ENCODE data around the gene ME3.

DNA sequence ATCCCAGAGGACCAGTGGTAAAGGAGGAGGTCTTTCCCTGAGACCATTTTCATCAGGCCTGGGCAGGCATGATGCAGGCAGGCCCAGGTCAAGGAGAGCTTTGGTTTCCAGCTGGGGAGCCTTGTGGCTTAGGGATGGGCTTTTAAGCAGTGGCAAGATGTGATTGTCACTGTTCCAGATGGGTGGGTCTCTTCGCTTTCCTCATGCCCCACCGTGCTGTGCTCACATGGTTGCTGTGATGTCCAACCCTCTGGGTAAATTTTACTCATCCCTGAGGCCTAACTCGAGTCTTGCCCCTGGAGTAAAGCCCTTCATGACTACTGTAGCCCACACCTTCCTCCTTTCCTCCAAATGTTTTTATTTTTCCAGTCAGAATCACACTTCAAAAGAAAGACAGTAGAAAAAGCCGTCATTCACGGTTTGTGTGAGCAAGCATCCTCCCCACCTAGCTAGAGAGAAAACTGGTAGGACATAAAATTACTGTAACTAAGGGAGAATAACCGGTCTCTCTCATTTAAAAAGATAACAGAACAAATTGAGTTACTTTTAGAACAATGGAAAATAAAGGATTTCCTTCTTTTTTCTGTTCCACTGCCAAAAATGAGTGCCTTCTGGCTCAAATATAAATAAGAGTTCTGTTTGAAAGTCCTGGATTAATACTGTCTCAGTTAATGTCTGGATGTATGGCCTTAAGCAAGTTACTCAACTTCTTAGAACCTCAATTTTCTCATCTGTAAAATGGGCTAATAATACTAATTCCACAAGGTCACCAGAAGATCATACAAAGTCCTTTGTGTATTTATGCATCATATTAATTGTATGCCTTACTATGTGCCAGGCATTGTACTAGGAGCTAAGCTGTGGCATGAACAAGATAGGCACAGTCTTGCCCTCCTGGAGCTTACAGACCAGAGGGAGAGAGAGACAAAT is 84.9 kb downstream of the ME3 start:
- TF ChIP-seq, protein P1, sequence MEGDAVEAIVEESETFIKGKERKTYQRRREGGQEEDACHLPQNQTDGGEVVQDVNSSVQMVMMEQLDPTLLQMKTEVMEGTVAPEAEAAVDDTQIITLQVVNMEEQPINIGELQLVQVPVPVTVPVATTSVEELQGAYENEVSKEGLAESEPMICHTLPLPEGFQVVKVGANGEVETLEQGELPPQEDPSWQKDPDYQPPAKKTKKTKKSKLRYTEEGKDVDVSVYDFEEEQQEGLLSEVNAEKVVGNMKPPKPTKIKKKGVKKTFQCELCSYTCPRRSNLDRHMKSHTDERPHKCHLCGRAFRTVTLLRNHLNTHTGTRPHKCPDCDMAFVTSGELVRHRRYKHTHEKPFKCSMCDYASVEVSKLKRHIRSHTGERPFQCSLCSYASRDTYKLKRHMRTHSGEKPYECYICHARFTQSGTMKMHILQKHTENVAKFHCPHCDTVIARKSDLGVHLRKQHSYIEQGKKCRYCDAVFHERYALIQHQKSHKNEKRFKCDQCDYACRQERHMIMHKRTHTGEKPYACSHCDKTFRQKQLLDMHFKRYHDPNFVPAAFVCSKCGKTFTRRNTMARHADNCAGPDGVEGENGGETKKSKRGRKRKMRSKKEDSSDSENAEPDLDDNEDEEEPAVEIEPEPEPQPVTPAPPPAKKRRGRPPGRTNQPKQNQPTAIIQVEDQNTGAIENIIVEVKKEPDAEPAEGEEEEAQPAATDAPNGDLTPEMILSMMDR (conservative IDR thresholded peaks at IDR 0.05; ENCODE audit: low read length) = no peak
- TF ChIP-seq EZH2phosphoT487 (IDR thresholded peaks at IDR 0.05; ENCODE audit: borderline replicate concordance, low read depth, low read length) = no peak
